Forelimb muscle (tissue), 1 donor: ENCODE data around the gene SF3B6. TPM values are rescaled to one million over a fixed set of nuclear protein-coding genes. Genes with fewer than 3 reads are reported as not detected.
"Not testable (repeated sequence)": the region's sequence is repeated elsewhere in the genome, so short reads cannot be mapped to it uniquely, and the experiment has no call there.

Experiments
- DNase-seq: peaks from one replicate; pipeline ENCODE4 v3.0.0-alpha.2; 2013; ENCODE audit warnings: low read depth
- polyA plus RNA-seq: library from polyadenylated mRNA; unstranded; fragments of 120-200 nt; gene quantifications from one replicate; pipeline ENCODE4 v1.2.1, GENCODE V29; 2013; ENCODE audit not compliant: insufficient read length

The SF3B6 gene
- polyA plus RNA-seq = 78.1 TPM

GRCh38 chr2:24075915-24076848 is at the start of gene SF3B6:
Gene SF3B6 (minus strand): TSS chr2:24076326. CDS start chr2:24076229, 97 bp downstream.
- DNase-seq = peak; percentile 96

- DNase-seq = no peak
Measured at GRCh38 chr2:24123922-24124580, 47.9 kb upstream of the SF3B6 start.

GRCh38 chr2:24123195-24123921 is 47.2 kb upstream of the SF3B6 start, which contains the start of the genes FAM228B and PFN4:
Gene FAM228B (plus strand): TSS chr2:24123469. CDS start chr2:24124362, 893 bp downstream.
Gene PFN4 (minus strand): TSS chr2:24123334. CDS start chr2:24122535, 799 bp downstream.
- no peak for DNase-seq

- no peak for DNase-seq
Measured at GRCh38 chr2:24122366-24123194, 46.5 kb upstream of the SF3B6 start.

GRCh38 chr2:24121469-24121868 is 45.3 kb upstream of the SF3B6 start:
- DNase-seq = no peak

GRCh38 chr2:24121066-24121465 is 44.9 kb upstream of the SF3B6 start:
- no peak for DNase-seq

GRCh38 chr2:24117902-24118301 is 41.8 kb upstream of the SF3B6 start:
- no peak for DNase-seq

GRCh38 chr2:24115057-24115456 is 38.9 kb upstream of the SF3B6 start:
- DNase-seq = no peak

GRCh38 chr2:24111407-24111901 is 35.3 kb upstream of the SF3B6 start:
- no peak for DNase-seq

GRCh38 chr2:24110660-24111303 is 34.7 kb upstream of the SF3B6 start:
- no peak for DNase-seq

GRCh38 chr2:24109431-24109830 is 33.3 kb upstream of the SF3B6 start:
- DNase-seq = not testable (repeated sequence)

GRCh38 chr2:24107336-24107735 is 31.2 kb upstream of the SF3B6 start:
- no peak for DNase-seq

- DNase-seq = no peak
Measured at GRCh38 chr2:24106786-24107185, 30.7 kb upstream of the SF3B6 start.

- DNase-seq = no peak
Measured at GRCh38 chr2:24105816-24106215, 29.7 kb upstream of the SF3B6 start.

- DNase-seq = no peak
Measured at GRCh38 chr2:24104906-24105305, 28.8 kb upstream of the SF3B6 start.

- DNase-seq = no peak
Measured at GRCh38 chr2:24104110-24104650, 28.1 kb upstream of the SF3B6 start.

- DNase-seq = no peak
Measured at GRCh38 chr2:24102677-24103076, 26.6 kb upstream of the SF3B6 start.

- DNase-seq = no peak
Measured at GRCh38 chr2:24101992-24102391, 25.9 kb upstream of the SF3B6 start.

GRCh38 chr2:24100732-24101131 is 24.6 kb upstream of the SF3B6 start:
- not testable (repeated sequence) for DNase-seq

- DNase-seq = not testable (repeated sequence)
Measured at GRCh38 chr2:24095171-24095677, 19.1 kb upstream of the SF3B6 start.
